Activated B cell treated with CpG ODN at 0.5 μM for 24 hours (primary cell): Measurements from ENCODE around the gene CARD11. TPM values are rescaled to one million over a fixed set of nuclear protein-coding genes. Genes with fewer than 3 reads are reported as not detected.

Experiments
- ATAC-seq: fragments of 200-7000 bp; cut with Tn5 transposase; one replicate; pipeline ENCODE4 v1.10.0; 2021; ENCODE audit warnings: low read depth, mild to moderate bottlenecking, moderate library complexity
- CTCF ChIA-PET: fragments of 350-600 bp; sonication (Branson Sonifier 250); formaldehyde crosslinking; loops from one replicate; lab custom pipeline; 2021; ENCODE audit warnings: antibody characterized with exemption; lab: Charles Lee
- POLR2A ChIA-PET: fragments of 350-600 bp; sonication (Branson Sonifier 250); formaldehyde crosslinking; loops from one replicate; lab custom pipeline; 2021; ENCODE audit warnings: antibody characterized with exemption; lab: Charles Lee
- DNase-seq: peaks from one replicate; pipeline ENCODE4 v3.0.0; 2022
- H3K27ac Mint-ChIP-seq: one replicate; pipeline ENCODE4 v1.8.0; 2020; ENCODE audit warnings: mixed read lengths
- H3K27me3 Mint-ChIP-seq: one replicate; pipeline ENCODE4 v1.8.0; 2021; ENCODE audit warnings: mixed read lengths
- H3K36me3 Mint-ChIP-seq: one replicate; pipeline ENCODE4 v1.8.0; 2021; ENCODE audit warnings: low read depth, mixed read lengths
- H3K4me1 Mint-ChIP-seq: one replicate; pipeline ENCODE4 v1.8.0; 2021; ENCODE audit warnings: mixed read lengths
- H3K4me3 Mint-ChIP-seq: one replicate; pipeline ENCODE4 v1.8.0; 2020; ENCODE audit warnings: mild to moderate bottlenecking, mixed read lengths
- H3K9me3 Mint-ChIP-seq: one replicate; pipeline ENCODE4 v1.8.0; 2020; ENCODE audit warnings: mixed read lengths
- intact Hi-C: fragments of 100-400 bp; cut with micrococcal nuclease; formaldehyde crosslinking; loops from one replicate; pipeline ENCODE4 v1.15.1; 2024
- total RNA-seq: library from RNA; stranded (reverse); gene quantifications from 2 replicates; pipeline ENCODE4 v1.2.3, GENCODE V29; 2022
- TF ChIP-seq, protein P1 (sequence below): fragments of 200-600 bp; IDR thresholded peaks from one replicate; pipeline ENCODE4 v1.8.0; 2022; ENCODE audit warnings: antibody characterized with exemption, mild to moderate bottlenecking

Gene CARD11
- total RNA-seq, 1 donor from 2014 or later, result 114 TPM

DNA sequence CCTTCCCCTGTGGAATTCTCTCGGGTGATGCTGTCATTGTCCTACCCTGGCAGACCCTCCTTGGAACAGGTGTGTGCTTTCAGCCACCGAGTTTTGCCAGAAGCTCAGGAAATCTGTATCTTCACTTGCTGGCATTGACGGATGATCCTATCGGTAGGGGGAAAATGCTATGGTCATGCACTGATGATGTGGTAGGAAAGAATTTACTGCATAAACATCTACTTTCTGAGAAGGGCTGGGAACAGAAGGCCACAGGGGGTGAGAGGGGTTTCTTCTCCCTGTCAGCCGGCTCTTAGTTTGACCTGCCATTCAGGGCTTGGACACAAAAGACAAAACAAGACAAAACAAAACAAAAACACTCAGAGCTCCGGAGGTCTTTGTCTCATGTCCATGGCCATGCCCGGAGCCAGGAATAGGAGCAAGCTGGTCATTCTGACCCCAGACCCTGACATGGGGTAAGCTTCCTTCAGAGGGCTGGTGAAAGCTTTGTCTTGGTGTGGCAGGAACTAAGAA is 43.6 kb upstream of the CARD11 start:
- no peak overlapping the region for H3K4me3 Mint-ChIP-seq
- CTCF ChIA-PET, result no interaction called here
- ATAC-seq (no peak), DNase-seq (no peak)
- peaks cover 23% of the 10 kb centered on the region for H3K4me1 Mint-ChIP-seq
- no peak overlapping the region for H3K27ac Mint-ChIP-seq
- POLR2A ChIA-PET, result interaction anchor here (0.5 to 0.7 kb wide), 2 partner anchors 13 to 682 kb away, joined by 3 to 7 read pairs; no protein-coding TSS in a partner anchor
- intact Hi-C loops, result no loop called here
- H3K9me3 Mint-ChIP-seq, result no peaks in the 10 kb centered on the region
- H3K36me3 Mint-ChIP-seq, result no peaks in the 10 kb centered on the region
- H3K27me3 Mint-ChIP-seq, result no peaks in the 10 kb centered on the region
- TF ChIP-seq, protein P1, sequence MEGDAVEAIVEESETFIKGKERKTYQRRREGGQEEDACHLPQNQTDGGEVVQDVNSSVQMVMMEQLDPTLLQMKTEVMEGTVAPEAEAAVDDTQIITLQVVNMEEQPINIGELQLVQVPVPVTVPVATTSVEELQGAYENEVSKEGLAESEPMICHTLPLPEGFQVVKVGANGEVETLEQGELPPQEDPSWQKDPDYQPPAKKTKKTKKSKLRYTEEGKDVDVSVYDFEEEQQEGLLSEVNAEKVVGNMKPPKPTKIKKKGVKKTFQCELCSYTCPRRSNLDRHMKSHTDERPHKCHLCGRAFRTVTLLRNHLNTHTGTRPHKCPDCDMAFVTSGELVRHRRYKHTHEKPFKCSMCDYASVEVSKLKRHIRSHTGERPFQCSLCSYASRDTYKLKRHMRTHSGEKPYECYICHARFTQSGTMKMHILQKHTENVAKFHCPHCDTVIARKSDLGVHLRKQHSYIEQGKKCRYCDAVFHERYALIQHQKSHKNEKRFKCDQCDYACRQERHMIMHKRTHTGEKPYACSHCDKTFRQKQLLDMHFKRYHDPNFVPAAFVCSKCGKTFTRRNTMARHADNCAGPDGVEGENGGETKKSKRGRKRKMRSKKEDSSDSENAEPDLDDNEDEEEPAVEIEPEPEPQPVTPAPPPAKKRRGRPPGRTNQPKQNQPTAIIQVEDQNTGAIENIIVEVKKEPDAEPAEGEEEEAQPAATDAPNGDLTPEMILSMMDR, result no peak

DNA sequence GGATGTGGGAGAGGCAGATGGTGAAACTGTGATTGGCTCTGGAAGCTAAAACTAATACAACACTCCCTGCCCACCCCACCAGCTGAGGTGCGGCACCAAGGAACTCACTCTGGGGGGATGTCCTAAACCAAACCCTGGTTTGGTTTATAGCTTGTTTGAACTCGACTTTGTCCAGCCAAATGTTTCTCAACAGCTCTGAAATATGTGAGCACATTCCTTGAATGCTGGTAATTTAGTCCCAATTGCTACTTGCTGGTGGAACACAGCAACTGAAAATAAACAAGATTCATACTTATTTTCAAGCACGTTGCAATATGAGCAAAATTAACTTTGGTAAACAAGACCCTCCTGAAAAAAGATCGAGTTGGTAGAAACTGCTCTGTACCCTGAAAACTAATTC is 39.7 kb upstream of the CARD11 start:
- no peaks in the 10 kb centered on the region for H3K27me3 Mint-ChIP-seq
- peaks cover 18% of the 10 kb centered on the region for H3K4me1 Mint-ChIP-seq
- TF ChIP-seq, protein P1, result no peak
- H3K4me3 Mint-ChIP-seq, result no peak overlapping the region
- H3K36me3 Mint-ChIP-seq, result no peaks in the 10 kb centered on the region
- H3K9me3 Mint-ChIP-seq, result no peaks in the 10 kb centered on the region
- DNase-seq (no peak), ATAC-seq (no peak)
- intact Hi-C loops, result no loop called here
- ChIA-PET POLR2A (no interaction called here), CTCF (interaction anchor here (1.6 kb wide), 1 partner anchor 17 kb away, joined by 5 read pairs; no protein-coding TSS in a partner anchor)
- H3K27ac Mint-ChIP-seq, result no peak overlapping the region

DNA sequence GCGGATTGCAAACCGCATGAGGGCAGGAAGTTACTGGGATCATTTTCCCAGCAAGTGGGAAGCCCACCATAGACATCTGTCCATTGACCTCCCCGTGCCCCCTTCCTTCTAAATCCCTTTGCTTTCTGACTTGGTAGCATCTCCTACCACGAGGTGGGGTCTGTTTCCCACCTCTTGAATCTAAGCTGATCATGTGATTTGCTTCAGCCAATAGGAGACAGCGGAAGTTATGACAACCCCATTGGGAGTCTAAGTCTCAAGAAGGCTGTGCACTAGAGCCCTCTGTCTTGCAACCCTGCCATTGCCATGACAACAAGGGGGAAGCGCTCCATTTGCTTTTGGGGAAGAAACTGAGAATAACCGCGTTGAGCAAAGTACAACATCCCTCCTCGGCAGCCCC is 39.2 kb upstream of the CARD11 start:
- H3K9me3 Mint-ChIP-seq, result no peaks in the 10 kb centered on the region
- no peaks in the 10 kb centered on the region for H3K27me3 Mint-ChIP-seq
- H3K4me1 Mint-ChIP-seq, result peaks cover 23% of the 10 kb centered on the region
- no peak overlapping the region for H3K4me3 Mint-ChIP-seq
- CTCF ChIA-PET, result interaction anchor here (1.6 kb wide), 1 partner anchor 16 kb away, joined by 5 read pairs; no protein-coding TSS in a partner anchor
- TF ChIP-seq, protein P1, result no peak
- POLR2A ChIA-PET, result no interaction called here
- no peak overlapping the region for H3K27ac Mint-ChIP-seq
- no peaks in the 10 kb centered on the region for H3K36me3 Mint-ChIP-seq
- no peak for DNase-seq
- intact Hi-C loops, result no loop called here
- no peak for ATAC-seq

DNA sequence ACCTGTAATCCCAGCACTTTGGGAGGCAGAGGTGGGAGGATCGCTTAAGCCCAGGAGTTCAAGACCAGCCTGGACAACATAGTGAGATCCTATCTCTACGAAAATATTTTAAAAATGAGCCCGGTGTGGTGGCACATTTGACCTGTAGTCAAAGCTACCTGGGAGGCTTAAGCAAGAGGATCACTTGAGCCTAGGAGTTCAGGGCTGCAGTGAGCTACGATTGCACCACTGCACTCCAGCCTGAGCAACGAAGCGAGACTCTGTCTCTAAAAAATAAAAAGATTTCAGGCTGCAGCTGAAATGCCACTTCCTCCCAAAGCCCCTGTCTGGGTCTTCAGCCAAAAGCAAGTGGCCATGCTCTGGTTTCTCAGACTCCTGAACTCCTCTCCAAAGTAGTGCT is 38.7 kb upstream of the CARD11 start:
- Mint-ChIP-seq H3K9me3 (no peaks in the 10 kb centered on the region), H3K36me3 (no peaks in the 10 kb centered on the region), H3K27ac (no peak overlapping the region), H3K4me3 (no peak overlapping the region), H3K27me3 (no peaks in the 10 kb centered on the region), H3K4me1 (peaks cover 23% of the 10 kb centered on the region)
- intact Hi-C loops, result no loop called here
- ChIA-PET POLR2A (interaction anchor here (0.9 kb wide), 1 partner anchor 10 kb away, joined by 3 read pairs; no protein-coding TSS in a partner anchor), CTCF (interaction anchor here (1.6 kb wide), 1 partner anchor 16 kb away, joined by 5 read pairs; no protein-coding TSS in a partner anchor)
- ATAC-seq (peak; percentile 31), DNase-seq (no peak)
- TF ChIP-seq, protein P1, result no peak

DNA sequence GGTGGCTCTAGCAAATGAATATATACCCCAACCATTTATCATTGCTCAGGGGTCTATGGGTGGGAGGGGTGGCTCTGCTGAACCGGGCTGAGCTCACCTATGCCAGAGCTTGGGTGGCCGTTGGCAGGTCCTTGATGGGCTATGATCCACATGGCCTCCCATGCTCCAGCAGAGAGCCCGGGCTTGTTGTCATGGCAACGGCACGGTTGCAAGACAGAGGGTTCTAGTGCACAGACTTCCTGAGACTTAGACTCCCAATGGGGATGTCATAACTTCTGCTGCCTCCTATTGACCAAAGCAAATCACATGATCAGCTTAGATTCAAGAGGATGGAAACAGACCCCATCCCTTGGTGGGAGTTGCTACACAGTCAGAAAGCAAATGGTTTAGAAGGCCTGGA is 36.4 kb upstream of the CARD11 start:
- H3K27ac Mint-ChIP-seq, result no peak overlapping the region
- intact Hi-C loops, result no loop called here
- peaks cover 2% of the 10 kb centered on the region for H3K9me3 Mint-ChIP-seq
- peaks cover 23% of the 10 kb centered on the region for H3K4me1 Mint-ChIP-seq
- TF ChIP-seq, protein P1, result no peak
- H3K27me3 Mint-ChIP-seq, result no peaks in the 10 kb centered on the region
- no peaks in the 10 kb centered on the region for H3K36me3 Mint-ChIP-seq
- no peak for DNase-seq
- CTCF ChIA-PET, result no interaction called here
- H3K4me3 Mint-ChIP-seq, result no peak overlapping the region
- POLR2A ChIA-PET, result interaction anchor here (0.6 to 0.8 kb wide), 2 partner anchors 9 to 12 kb away, joined by 3 read pairs; no protein-coding TSS in a partner anchor
- no peak for ATAC-seq
